Trophoblast cell (in vitro differentiated cells and primary cell): ENCODE results near the gene MED26.
"Not testable (repeated sequence)": the region's sequence is repeated elsewhere in the genome, so short reads cannot be mapped to it uniquely, and the experiment has no call there.

Source experiments
- DNase-seq, 2 donors: peaks; one replicate each; pipeline ENCODE4 v3.0.0-alpha.2; 2016
- H2AFZ ChIP-seq: 2 replicates; pipeline ENCODE4 v1.6.1; 2013; ENCODE audit warnings: low read length, moderate library complexity, mild to moderate bottlenecking; ENCODE audit not compliant: insufficient read depth, poor library complexity
- H2AK5ac ChIP-seq: 2 replicates; pipeline ENCODE4 v1.6.1; 2013; ENCODE audit warnings: mild to moderate bottlenecking, low read length
- H2BK120ac ChIP-seq: 2 replicates; pipeline ENCODE4 v1.6.1; 2013; ENCODE audit warnings: low read length, mild to moderate bottlenecking, moderate library complexity; ENCODE audit not compliant: insufficient read depth, poor library complexity
- H2BK12ac ChIP-seq: 2 replicates; pipeline ENCODE4 v1.6.1; 2013; ENCODE audit warnings: mild to moderate bottlenecking, low read length, moderate library complexity
- H2BK5ac ChIP-seq: 2 replicates; pipeline ENCODE4 v1.6.1; 2013; ENCODE audit warnings: low read length, low read depth, moderate library complexity, mild to moderate bottlenecking; ENCODE audit not compliant: poor library complexity
- H3K14ac ChIP-seq: 2 replicates; pipeline ENCODE4 v1.6.1; 2013; ENCODE audit warnings: mild to moderate bottlenecking, low read length
- H3K18ac ChIP-seq: 2 replicates; pipeline ENCODE4 v1.6.1; 2013; ENCODE audit warnings: mild to moderate bottlenecking, low read length
- H3K23ac ChIP-seq: 2 replicates; pipeline ENCODE4 v1.6.1; 2013; ENCODE audit warnings: low read length
- H3K27ac ChIP-seq: 2 replicates; pipeline ENCODE4 v1.5.1; 2013; ENCODE audit warnings: low read depth, mild to moderate bottlenecking, inconsistent platforms, low read length, moderate library complexity
- H3K27me3 ChIP-seq: 2 replicates; pipeline ENCODE4 v1.6.1; 2013; ENCODE audit warnings: inconsistent platforms, mild to moderate bottlenecking, low read length, moderate library complexity; ENCODE audit not compliant: insufficient read depth
- H3K36me3 ChIP-seq, 2 experiments: 1 replicate in 1 of 2; 2 replicates in 1 of 2; pipeline ENCODE4 v1.6.1; 2013; ENCODE audit warnings: low read length in 2 of 2, mild to moderate bottlenecking in 2 of 2, moderate library complexity in 1 of 2; ENCODE audit not compliant: insufficient read depth in 2 of 2, control insufficient read depth in 1 of 2
- H3K4ac ChIP-seq: 2 replicates; pipeline ENCODE4 v1.6.1; 2013; ENCODE audit warnings: low read depth, mild to moderate bottlenecking, low read length, moderate library complexity
- H3K4me1 ChIP-seq, 2 experiments: 1 replicate in 1 of 2; 2 replicates in 1 of 2; pipeline ENCODE4 v1.6.1; 2013; ENCODE audit warnings: low read length in 2 of 2, mild to moderate bottlenecking in 2 of 2, moderate library complexity in 1 of 2; ENCODE audit not compliant: insufficient read depth in 2 of 2, control insufficient read depth in 1 of 2
- H3K4me2 ChIP-seq: 2 replicates; pipeline ENCODE4 v1.6.1; 2013; ENCODE audit warnings: inconsistent platforms, mild to moderate bottlenecking, low read length, moderate library complexity
- H3K4me3 ChIP-seq: 2 replicates; pipeline ENCODE4 v1.5.1; 2013; ENCODE audit warnings: mild to moderate bottlenecking, low read depth, low read length, inconsistent platforms
- H3K79me1 ChIP-seq: one replicate; pipeline ENCODE4 v1.6.1; 2013; ENCODE audit warnings: low read length
- H3K79me2 ChIP-seq: 2 replicates; pipeline ENCODE4 v1.6.1; 2013; ENCODE audit warnings: low read length, mild to moderate bottlenecking; ENCODE audit not compliant: control insufficient read depth, insufficient read depth, poor library complexity
- H3K9ac ChIP-seq: 2 replicates; pipeline ENCODE4 v1.6.1; 2013; ENCODE audit warnings: mild to moderate bottlenecking, low read length
- H3K9me3 ChIP-seq: 2 replicates; pipeline ENCODE4 v1.6.1; 2013; ENCODE audit warnings: low read depth, mild to moderate bottlenecking, control low read depth, inconsistent platforms, low read length; ENCODE audit not compliant: insufficient read depth
- H4K12ac ChIP-seq: 2 replicates; pipeline ENCODE4 v1.6.1; 2013; ENCODE audit warnings: low read depth, mild to moderate bottlenecking, low read length, moderate library complexity
- H4K8ac ChIP-seq: 2 replicates; pipeline ENCODE4 v1.6.1; 2013; ENCODE audit warnings: low read depth, mild to moderate bottlenecking, low read length, moderate library complexity
- H4K91ac ChIP-seq: one replicate; pipeline ENCODE4 v1.6.1; 2013; ENCODE audit warnings: low read depth, mild to moderate bottlenecking, low read length, moderate library complexity
- WGBS: extraction: QIAGEN DNeasy Blood & Tissue Kit; methylation state at CpG from one replicate; pipeline ENCODE4 v1.1.7; 2013; ENCODE audit warnings: missing lambda C conversion rate; ENCODE audit not compliant: insufficient read length, insufficient coverage; ENCODE audit errors: extremely low coverage; 5-methylcytosine and 5-hydroxymethylcytosine counted together

MED26 gene

GRCh38 chr19:16551902-16552301 lies 76.1 kb downstream of the MED26 start:
- H4K12ac ChIP-seq, H3K9ac ChIP-seq, H4K8ac ChIP-seq, H4K91ac ChIP-seq, H2BK12ac ChIP-seq, H3K27me3 ChIP-seq, H3K4me3 ChIP-seq, H2BK5ac ChIP-seq, H3K9me3 ChIP-seq, H3K23ac ChIP-seq, H2AK5ac ChIP-seq, H3K79me1 ChIP-seq, H3K79me2 ChIP-seq, H3K4me2 ChIP-seq, H3K4me1 ChIP-seq, H3K4ac ChIP-seq, H2BK120ac ChIP-seq, H3K14ac ChIP-seq, H3K27ac ChIP-seq, H3K18ac ChIP-seq, DNase-seq, H2AFZ ChIP-seq: not testable (repeated sequence)
- peaks cover 45 to 55% of the 10 kb centered on the region in 2 experiments for H3K36me3 ChIP-seq
- no CpG with 5 or more reads among the region's 6 CpGs for WGBS

DNA sequence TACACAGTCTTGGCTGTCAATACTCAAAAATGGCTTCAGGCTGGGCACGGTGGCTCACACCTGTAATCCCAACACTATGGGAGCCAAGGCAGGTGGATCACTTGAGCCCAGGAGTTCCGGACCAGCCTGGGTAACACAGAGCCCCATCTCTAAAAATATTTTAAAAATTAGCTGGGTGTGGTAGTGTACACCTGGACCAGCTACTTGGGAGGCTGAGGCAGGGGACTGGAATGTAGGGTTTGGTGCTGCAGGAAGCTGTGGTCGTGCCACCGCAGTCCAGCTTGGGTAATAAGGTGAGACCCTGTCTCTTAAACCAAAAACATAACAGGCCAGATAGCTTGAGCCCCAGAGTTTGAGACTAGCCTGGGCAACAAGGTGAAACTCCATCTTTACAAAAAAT lies 79.0 kb downstream of the MED26 start:
- Histone ChIP-seq H3K4me3 (no peak overlapping the region), H3K27me3 (no peaks in the 10 kb centered on the region), H2AFZ (no peak overlapping the region), H3K79me2 (no peaks in the 10 kb centered on the region), H4K91ac (no peak overlapping the region), H3K14ac (no peak overlapping the region), H3K23ac (no peak overlapping the region), H3K36me3 (peaks cover 20 to 27% of the 10 kb centered on the region in 2 experiments), H3K9ac (no peak overlapping the region), H3K4ac (no peak overlapping the region), H4K8ac (no peak overlapping the region), H2BK12ac (no peak overlapping the region), H4K12ac (no peak overlapping the region), H2AK5ac (no peak overlapping the region), H3K4me2 (no peak overlapping the region), H3K4me1 (no peaks in the 10 kb centered on the region), H3K27ac (no peak overlapping the region), H3K79me1 (no peaks in the 10 kb centered on the region), H3K18ac (no peak overlapping the region), H2BK120ac (no peak overlapping the region), H3K9me3 (no peaks in the 10 kb centered on the region), H2BK5ac (no peak overlapping the region)
- no peak for DNase-seq
- WGBS: no CpG with 5 or more reads among the region's 4 CpGs

- Histone ChIP-seq H3K4ac (no peak overlapping the region), H3K36me3 (peaks cover 3 to 9% of the 10 kb centered on the region in 2 experiments), H3K4me1 (peaks cover 7% of the 10 kb centered on the region in 2 experiments), H3K79me1 (peaks cover 11% of the 10 kb centered on the region), H3K79me2 (peaks cover 23% of the 10 kb centered on the region), H2BK12ac (no peak overlapping the region), H3K9me3 (no peaks in the 10 kb centered on the region), H2BK120ac (no peak overlapping the region), H2AK5ac (no peak overlapping the region), H3K27ac (no peak overlapping the region), H3K18ac (no peak overlapping the region), H4K8ac (no peak overlapping the region), H4K91ac (no peak overlapping the region), H3K4me2 (no peak overlapping the region), H3K14ac (no peak overlapping the region), H2BK5ac (no peak overlapping the region), H3K4me3 (no peak overlapping the region), H3K9ac (no peak overlapping the region), H2AFZ (no peak overlapping the region), H4K12ac (no peak overlapping the region), H3K23ac (no peak overlapping the region), H3K27me3 (no peaks in the 10 kb centered on the region)
- no peak for DNase-seq
- WGBS: no CpG with 5 or more reads among the region's 11 CpGs
These were observed 83.4 kb downstream of the MED26 start for GRCh38 chr19:16544473-16545231.

- H3K4me2 ChIP-seq, H4K12ac ChIP-seq, H3K18ac ChIP-seq, H3K4me1 ChIP-seq, H2BK12ac ChIP-seq, H2BK5ac ChIP-seq, H4K91ac ChIP-seq, H3K27ac ChIP-seq, H3K9ac ChIP-seq, H4K8ac ChIP-seq, H3K27me3 ChIP-seq, H2AK5ac ChIP-seq, H3K4ac ChIP-seq, H3K4me3 ChIP-seq, H3K23ac ChIP-seq, H3K9me3 ChIP-seq, H3K14ac ChIP-seq, DNase-seq, H2AFZ ChIP-seq, H2BK120ac ChIP-seq: not testable (repeated sequence)
- H3K36me3 ChIP-seq: peaks cover 7 to 15% of the 10 kb centered on the region in 2 experiments
- WGBS: no CpG with 5 or more reads among the region's 6 CpGs
- peaks cover 11% of the 10 kb centered on the region for H3K79me1 ChIP-seq
- H3K79me2 ChIP-seq: peaks cover 25% of the 10 kb centered on the region
These were observed 84.3 kb downstream of the MED26 start for GRCh38 chr19:16543734-16544133.
